ENCODE measurements around the gene ADGRL3.
"Not testable (repeated sequence)": the region's sequence is repeated elsewhere in the genome, so short reads cannot be mapped to it uniquely, and the experiment has no call there.

The ADGRL3 gene

GRCh38 chr4:61727286-61727685 lies 527.2 kb downstream of the ADGRL3 start:
- H3K27ac ChIP-seq (ENCODE audit: insufficient read depth, low read length, poor library complexity, severe bottlenecking), result no peak overlapping the region
- DNase-seq, result no peak

GRCh38 chr4:61734409-61734808 lies 534.3 kb downstream of the ADGRL3 start:
- DNase-seq, result no peak
- Histone ChIP-seq H3K27me3 (replicated peaks; ENCODE audit: control insufficient read depth, insufficient read depth, low read length, poor library complexity, severe bottlenecking) (no peaks in the 10 kb centered on the region), H3K4me1 (ENCODE audit: control insufficient read depth, insufficient read depth, low read length, poor library complexity, severe bottlenecking) (no peaks in the 10 kb centered on the region), H3K27ac (ENCODE audit: insufficient read depth, low read length, poor library complexity, severe bottlenecking) (no peak overlapping the region), H3K4me3 (ENCODE audit: insufficient read depth, low read depth, low read length, poor library complexity, severe bottlenecking) (no peak overlapping the region), H3K36me3 (ENCODE audit: control insufficient read depth, insufficient read depth, low read length) (no peaks in the 10 kb centered on the region), H3K9me3 (ENCODE audit: control insufficient read depth, low read length) (no peaks in the 10 kb centered on the region)

More at GRCh38 chr4:61727286-61727685, 527.2 kb downstream of the ADGRL3 start:
- Histone ChIP-seq H3K36me3 (ENCODE audit: control insufficient read depth, insufficient read depth, low read length) (no peaks in the 10 kb centered on the region), H3K9me3 (ENCODE audit: control insufficient read depth, low read length) (no peaks in the 10 kb centered on the region), H3K4me1 (ENCODE audit: control insufficient read depth, insufficient read depth, low read length, poor library complexity, severe bottlenecking) (no peaks in the 10 kb centered on the region), H3K4me3 (ENCODE audit: insufficient read depth, low read depth, low read length, poor library complexity, severe bottlenecking) (no peak overlapping the region), H3K27me3 (replicated peaks; ENCODE audit: control insufficient read depth, insufficient read depth, low read length, poor library complexity, severe bottlenecking) (no peaks in the 10 kb centered on the region)

GRCh38 chr4:61739887-61740286 lies 539.8 kb downstream of the ADGRL3 start:
- no peaks in the 10 kb centered on the region for H3K27me3 ChIP-seq (replicated peaks; ENCODE audit: control insufficient read depth, insufficient read depth, low read length, poor library complexity, severe bottlenecking)
- H3K4me1 ChIP-seq (ENCODE audit: control insufficient read depth, insufficient read depth, low read length, poor library complexity, severe bottlenecking), result no peaks in the 10 kb centered on the region
- no peaks in the 10 kb centered on the region for H3K36me3 ChIP-seq (ENCODE audit: control insufficient read depth, insufficient read depth, low read length)
- no peak for DNase-seq
- H3K4me3 ChIP-seq (ENCODE audit: insufficient read depth, low read depth, low read length, poor library complexity, severe bottlenecking), result no peak overlapping the region
- H3K9me3 ChIP-seq (ENCODE audit: control insufficient read depth, low read length), result no peaks in the 10 kb centered on the region
- H3K27ac ChIP-seq (ENCODE audit: insufficient read depth, low read length, poor library complexity, severe bottlenecking), result no peak overlapping the region

- Histone ChIP-seq H3K36me3 (ENCODE audit: control insufficient read depth, insufficient read depth, low read length) (no peaks in the 10 kb centered on the region), H3K9me3 (ENCODE audit: control insufficient read depth, low read length) (no peaks in the 10 kb centered on the region), H3K27ac (ENCODE audit: insufficient read depth, low read length, poor library complexity, severe bottlenecking) (no peak overlapping the region), H3K4me1 (ENCODE audit: control insufficient read depth, insufficient read depth, low read length, poor library complexity, severe bottlenecking) (no peaks in the 10 kb centered on the region), H3K4me3 (ENCODE audit: insufficient read depth, low read depth, low read length, poor library complexity, severe bottlenecking) (no peak overlapping the region), H3K27me3 (replicated peaks; ENCODE audit: control insufficient read depth, insufficient read depth, low read length, poor library complexity, severe bottlenecking) (no peaks in the 10 kb centered on the region)
- no peak for DNase-seq
Measured at GRCh38 chr4:61740886-61741285, 540.8 kb downstream of the ADGRL3 start.

- Histone ChIP-seq H3K27me3 (replicated peaks; ENCODE audit: control insufficient read depth, insufficient read depth, low read length, poor library complexity, severe bottlenecking) (no peaks in the 10 kb centered on the region), H3K36me3 (ENCODE audit: control insufficient read depth, insufficient read depth, low read length) (no peaks in the 10 kb centered on the region), H3K4me1 (ENCODE audit: control insufficient read depth, insufficient read depth, low read length, poor library complexity, severe bottlenecking) (no peaks in the 10 kb centered on the region), H3K27ac (ENCODE audit: insufficient read depth, low read length, poor library complexity, severe bottlenecking) (no peak overlapping the region), H3K9me3 (ENCODE audit: control insufficient read depth, low read length) (no peaks in the 10 kb centered on the region), H3K4me3 (ENCODE audit: insufficient read depth, low read depth, low read length, poor library complexity, severe bottlenecking) (no peak overlapping the region)
- no peak for DNase-seq
Measured at GRCh38 chr4:61741327-61742096, 541.4 kb downstream of the ADGRL3 start.

- no peak overlapping the region for H3K27ac ChIP-seq (ENCODE audit: insufficient read depth, low read length, poor library complexity, severe bottlenecking)
- H3K36me3 ChIP-seq (ENCODE audit: control insufficient read depth, insufficient read depth, low read length), result no peaks in the 10 kb centered on the region
- no peaks in the 10 kb centered on the region for H3K4me1 ChIP-seq (ENCODE audit: control insufficient read depth, insufficient read depth, low read length, poor library complexity, severe bottlenecking)
- H3K27me3 ChIP-seq (replicated peaks; ENCODE audit: control insufficient read depth, insufficient read depth, low read length, poor library complexity, severe bottlenecking), result no peaks in the 10 kb centered on the region
- DNase-seq, result no peak
- no peaks in the 10 kb centered on the region for H3K9me3 ChIP-seq (ENCODE audit: control insufficient read depth, low read length)
- H3K4me3 ChIP-seq (ENCODE audit: insufficient read depth, low read depth, low read length, poor library complexity, severe bottlenecking), result no peak overlapping the region
Measured at GRCh38 chr4:61750810-61751209, 550.7 kb downstream of the ADGRL3 start.

- Histone ChIP-seq H3K4me1 (ENCODE audit: control insufficient read depth, insufficient read depth, low read length, poor library complexity, severe bottlenecking) (no peaks in the 10 kb centered on the region), H3K36me3 (ENCODE audit: control insufficient read depth, insufficient read depth, low read length) (no peaks in the 10 kb centered on the region), H3K27ac (ENCODE audit: insufficient read depth, low read length, poor library complexity, severe bottlenecking) (no peak overlapping the region), H3K9me3 (ENCODE audit: control insufficient read depth, low read length) (no peaks in the 10 kb centered on the region), H3K4me3 (ENCODE audit: insufficient read depth, low read depth, low read length, poor library complexity, severe bottlenecking) (no peak overlapping the region), H3K27me3 (replicated peaks; ENCODE audit: control insufficient read depth, insufficient read depth, low read length, poor library complexity, severe bottlenecking) (no peaks in the 10 kb centered on the region)
- DNase-seq, result no peak
Measured at GRCh38 chr4:61752617-61753016, 552.5 kb downstream of the ADGRL3 start.

GRCh38 chr4:61753739-61754138 lies 553.6 kb downstream of the ADGRL3 start:
- Histone ChIP-seq H3K36me3 (ENCODE audit: control insufficient read depth, insufficient read depth, low read length) (no peaks in the 10 kb centered on the region), H3K27me3 (replicated peaks; ENCODE audit: control insufficient read depth, insufficient read depth, low read length, poor library complexity, severe bottlenecking) (no peaks in the 10 kb centered on the region), H3K27ac (ENCODE audit: insufficient read depth, low read length, poor library complexity, severe bottlenecking) (no peak overlapping the region), H3K4me1 (ENCODE audit: control insufficient read depth, insufficient read depth, low read length, poor library complexity, severe bottlenecking) (no peaks in the 10 kb centered on the region), H3K9me3 (ENCODE audit: control insufficient read depth, low read length) (no peaks in the 10 kb centered on the region), H3K4me3 (ENCODE audit: insufficient read depth, low read depth, low read length, poor library complexity, severe bottlenecking) (no peak overlapping the region)
- no peak for DNase-seq

GRCh38 chr4:61756937-61757336 lies 556.8 kb downstream of the ADGRL3 start:
- DNase-seq; H3K36me3 ChIP-seq (ENCODE audit: control insufficient read depth, insufficient read depth, low read length); H3K4me1 ChIP-seq (ENCODE audit: control insufficient read depth, insufficient read depth, low read length, poor library complexity, severe bottlenecking); H3K27me3 ChIP-seq (replicated peaks; ENCODE audit: control insufficient read depth, insufficient read depth, low read length, poor library complexity, severe bottlenecking); H3K27ac ChIP-seq (ENCODE audit: insufficient read depth, low read length, poor library complexity, severe bottlenecking); H3K4me3 ChIP-seq (ENCODE audit: insufficient read depth, low read depth, low read length, poor library complexity, severe bottlenecking); H3K9me3 ChIP-seq (ENCODE audit: control insufficient read depth, low read length): not testable (repeated sequence)

- not testable (repeated sequence) for H3K36me3 ChIP-seq (ENCODE audit: control insufficient read depth, insufficient read depth, low read length); H3K27ac ChIP-seq (ENCODE audit: insufficient read depth, low read length, poor library complexity, severe bottlenecking); H3K4me3 ChIP-seq (ENCODE audit: insufficient read depth, low read depth, low read length, poor library complexity, severe bottlenecking); H3K27me3 ChIP-seq (replicated peaks; ENCODE audit: control insufficient read depth, insufficient read depth, low read length, poor library complexity, severe bottlenecking); DNase-seq; H3K4me1 ChIP-seq (ENCODE audit: control insufficient read depth, insufficient read depth, low read length, poor library complexity, severe bottlenecking); H3K9me3 ChIP-seq (ENCODE audit: control insufficient read depth, low read length)
Measured at GRCh38 chr4:61757983-61758382, 557.9 kb downstream of the ADGRL3 start.
